GF-D8 (cell line): ENCODE results near the gene ALG12.

ENCODE experiments used
- DNase-seq: peaks from one replicate; lab custom pipeline; 2025; lab: John Stamatoyannopoulos, UW

The ALG12 gene

DNA sequence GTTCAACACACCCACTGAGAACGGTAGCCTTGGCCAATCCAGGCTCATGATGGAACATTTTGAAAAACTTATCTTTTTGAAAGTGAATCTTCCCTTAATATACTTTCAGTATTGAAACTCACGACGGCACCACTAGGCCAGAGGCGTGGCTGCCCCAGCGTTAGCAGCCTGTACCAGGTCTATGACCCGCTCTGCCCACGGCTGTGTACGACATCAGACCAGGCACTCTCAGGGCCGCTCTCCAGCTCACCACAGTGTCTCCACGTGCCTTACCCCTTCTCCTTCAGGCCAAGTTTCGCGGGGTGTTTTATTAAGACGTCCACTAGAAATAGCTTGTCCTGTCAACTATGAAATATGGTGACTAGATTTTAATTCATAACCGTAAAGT, 31.2 kb downstream of the ALG12 start:
- no peak for DNase-seq

GRCh38 chr22:49886346-49887063, 31.7 kb downstream of the ALG12 start:
- DNase-seq = no peak

GRCh38 chr22:49885881-49886280, 32.4 kb downstream of the ALG12 start:
- no peak for DNase-seq

DNA sequence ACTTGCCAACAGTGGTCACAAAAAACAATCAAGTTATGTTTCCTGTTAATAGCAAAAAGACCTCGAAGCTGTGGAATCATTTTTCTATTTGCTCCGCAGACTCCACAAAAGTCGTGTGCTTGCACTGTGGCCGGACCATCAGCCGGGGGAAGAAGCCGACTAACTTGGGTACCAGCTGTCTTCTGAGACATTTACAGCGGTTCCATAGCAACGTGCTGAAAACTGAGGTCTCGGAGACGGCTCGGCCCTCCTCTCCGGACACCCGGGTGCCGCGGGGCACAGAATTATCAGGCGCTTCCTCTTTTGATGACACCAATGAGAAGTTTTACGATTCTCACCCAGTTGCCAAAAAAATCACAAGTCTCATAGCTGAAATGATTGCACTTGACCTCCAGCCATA, 33.0 kb downstream of the ALG12 start:
- no peak for DNase-seq

DNA sequence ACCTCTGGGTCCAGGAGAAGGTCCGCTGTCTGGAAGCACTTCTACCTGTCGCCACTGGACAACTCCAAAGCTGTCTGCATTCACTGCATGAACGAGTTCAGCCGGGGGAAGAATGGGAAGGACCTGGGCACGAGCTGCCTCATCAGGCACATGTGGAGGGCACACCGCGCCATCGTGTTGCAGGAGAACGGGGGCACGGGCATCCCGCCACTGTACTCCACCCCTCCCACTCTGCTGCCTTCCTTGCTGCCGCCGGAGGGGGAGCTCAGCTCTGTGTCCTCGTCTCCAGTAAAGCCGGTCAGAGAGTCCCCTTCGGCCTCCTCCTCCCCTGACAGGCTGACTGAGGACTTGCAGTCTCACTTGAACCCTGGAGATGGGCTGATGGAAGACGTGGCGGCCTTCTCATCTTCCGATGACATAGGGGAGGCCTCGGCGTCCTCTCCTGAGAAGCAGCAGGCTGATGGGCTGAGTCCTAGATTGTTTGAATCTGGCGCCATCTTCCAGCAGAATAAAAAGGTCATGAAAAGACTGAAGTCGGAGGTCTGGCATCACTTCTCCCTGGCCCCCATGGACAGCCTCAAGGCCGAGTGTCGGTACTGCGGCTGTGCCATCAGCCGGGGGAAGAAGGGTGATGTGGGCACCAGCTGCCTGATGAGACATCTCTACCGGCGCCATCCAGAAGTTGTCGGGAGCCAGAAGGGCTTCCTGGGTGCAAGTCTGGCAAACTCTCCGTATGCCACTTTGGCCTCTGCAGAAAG, 33.6 kb downstream of the ALG12 start:
- DNase-seq = no peak

DNA sequence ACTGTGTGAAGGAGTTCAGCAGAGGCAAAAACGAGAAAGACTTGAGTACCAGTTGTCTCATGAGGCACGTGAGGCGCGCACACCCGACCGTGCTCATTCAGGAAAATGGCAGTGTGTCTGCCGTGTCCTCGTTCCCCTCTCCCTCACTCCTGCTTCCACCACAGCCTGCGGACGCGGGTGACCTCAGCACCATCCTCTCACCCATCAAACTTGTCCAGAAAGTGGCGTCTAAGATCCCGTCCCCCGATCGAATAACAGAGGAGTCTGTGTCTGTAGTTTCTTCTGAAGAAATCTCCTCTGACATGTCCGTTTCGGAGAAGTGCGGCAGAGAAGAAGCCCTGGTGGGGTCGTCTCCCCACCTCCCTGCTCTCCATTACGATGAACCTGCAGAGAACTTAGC, 34.2 kb downstream of the ALG12 start:
- DNase-seq = no peak

DNA sequence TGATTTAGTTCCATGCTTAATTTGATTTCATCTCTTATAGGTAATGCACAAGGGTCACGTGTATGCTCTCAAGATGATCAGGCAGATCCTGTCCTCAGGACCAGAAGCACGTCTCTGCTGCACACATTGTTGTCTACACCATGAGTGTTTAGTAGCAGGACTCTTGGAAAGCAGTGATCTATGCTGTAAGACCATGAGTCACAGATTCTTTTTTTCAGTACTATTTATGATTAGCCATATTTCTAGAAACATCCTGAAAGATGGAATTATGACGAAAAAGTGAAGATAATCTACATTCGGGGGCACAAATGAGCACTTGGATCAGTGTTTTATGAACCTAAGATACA, 35.0 kb downstream of the ALG12 start:
- no peak for DNase-seq

DNA sequence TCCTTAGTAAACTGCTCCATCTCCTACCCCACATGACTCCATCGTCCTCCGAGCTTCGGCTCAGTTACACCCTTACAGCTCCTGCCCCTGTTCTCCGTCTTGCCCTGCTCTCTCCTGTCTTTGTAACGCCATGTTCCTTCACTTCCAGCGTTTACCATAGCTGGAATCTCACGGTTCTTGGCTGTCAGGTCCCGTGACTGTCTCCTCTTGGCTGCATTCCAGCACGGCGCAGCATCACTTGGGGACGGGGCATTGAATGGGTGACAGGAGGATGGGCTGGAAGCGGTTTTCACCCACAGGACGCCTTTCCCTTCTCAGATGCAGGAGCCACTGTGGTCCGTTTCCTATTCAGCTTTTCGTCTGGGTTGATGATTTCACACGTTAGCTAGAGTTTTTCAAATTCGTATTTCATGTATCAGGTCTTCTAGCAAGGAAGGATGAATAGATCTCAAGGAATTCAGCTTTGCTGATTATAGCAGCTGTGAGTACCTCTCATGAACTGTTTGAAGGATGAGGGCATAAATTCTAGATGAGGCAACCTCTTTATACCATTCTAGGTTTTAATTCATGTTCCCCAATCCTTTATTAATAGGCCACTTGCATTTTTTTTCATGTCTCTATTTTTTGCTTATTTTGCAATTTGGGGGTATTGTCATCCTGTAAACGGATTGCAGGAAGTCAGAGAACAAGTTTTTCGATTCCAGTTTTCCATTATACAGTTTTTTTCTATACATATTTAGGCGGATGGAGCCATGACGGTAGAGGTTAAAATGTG, 35.5 kb downstream of the ALG12 start:
- no peak for DNase-seq

DNA sequence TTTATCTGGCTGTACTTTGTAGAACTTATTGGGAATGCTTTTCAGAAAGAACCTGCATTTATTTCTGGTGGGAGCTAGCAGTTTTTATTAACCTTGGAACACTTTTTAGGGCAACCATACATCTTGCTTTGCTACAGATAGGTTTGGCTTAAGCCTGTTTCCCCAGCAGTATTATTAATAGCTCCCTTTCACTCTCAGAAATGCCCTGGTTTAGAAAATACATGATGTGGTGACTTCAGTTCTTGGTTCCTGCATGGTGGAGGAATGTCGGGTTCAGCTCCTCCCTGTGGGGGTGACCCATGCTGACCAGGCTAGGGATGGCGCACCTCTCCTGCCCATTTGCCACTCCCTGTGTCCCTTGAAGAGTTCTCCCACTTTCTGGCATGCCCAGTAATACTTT, 36.4 kb downstream of the ALG12 start:
- DNase-seq = no peak

DNA sequence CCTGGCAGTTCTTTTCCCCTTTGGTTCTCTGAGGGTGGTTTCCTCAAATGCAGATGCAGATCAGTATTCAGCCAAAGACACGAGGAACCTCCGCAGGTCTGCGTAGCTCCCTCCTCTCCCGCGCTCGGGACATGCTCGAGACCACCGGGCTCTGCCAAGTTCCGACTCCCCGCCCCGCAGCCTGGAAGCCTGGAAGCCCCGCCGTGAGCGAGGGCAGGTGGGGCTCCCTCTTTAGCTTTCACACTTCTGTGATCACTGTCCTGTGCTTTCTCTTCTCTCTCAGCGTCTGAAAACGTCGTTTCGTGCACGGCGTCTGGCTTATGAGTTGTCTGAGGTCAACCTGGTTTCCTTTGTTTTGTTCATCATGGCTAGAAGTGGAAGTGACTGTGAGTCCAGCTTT, 38.0 kb downstream of the ALG12 start:
- DNase-seq = no peak

GRCh38 chr22:49879871-49880270, 38.4 kb downstream of the ALG12 start:
- DNase-seq = no peak

DNA sequence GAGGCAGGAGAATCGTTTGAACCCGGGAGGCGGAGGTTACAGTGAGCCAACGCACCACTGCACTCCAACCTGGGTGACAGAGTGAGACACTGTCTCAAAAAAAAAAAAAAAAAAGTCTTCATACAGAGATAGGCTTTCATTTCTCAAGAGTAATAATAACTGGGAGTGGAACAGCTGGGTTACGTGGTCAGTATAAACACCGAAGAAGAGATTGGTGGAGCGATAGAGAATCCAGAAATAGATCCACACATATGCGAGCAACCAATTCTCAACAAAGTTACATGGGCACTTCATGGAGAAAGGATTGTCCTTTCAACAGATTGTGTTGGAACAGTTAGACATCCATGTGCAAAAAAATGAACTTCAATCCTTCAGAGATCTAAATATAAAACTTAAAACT, 40.0 kb downstream of the ALG12 start:
- DNase-seq = no peak

DNA sequence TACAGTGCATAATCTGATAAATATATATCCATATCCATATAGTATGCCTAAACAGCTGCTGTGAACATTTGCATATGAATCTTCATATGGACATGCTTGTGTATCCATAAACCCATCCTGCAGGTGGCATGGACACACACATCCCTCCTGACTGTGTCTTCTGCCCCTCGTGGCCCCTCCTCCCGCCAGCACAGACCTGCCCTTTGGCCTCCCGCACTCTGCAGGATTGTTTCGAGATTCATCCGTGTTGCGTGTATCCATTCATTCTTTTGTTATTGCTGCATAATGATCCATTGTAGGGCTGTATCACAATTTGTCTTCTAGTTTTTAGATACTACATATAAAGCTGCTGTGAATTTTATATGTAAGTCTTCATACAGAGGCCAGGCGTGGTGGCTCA, 40.6 kb downstream of the ALG12 start:
- no peak for DNase-seq

DNA sequence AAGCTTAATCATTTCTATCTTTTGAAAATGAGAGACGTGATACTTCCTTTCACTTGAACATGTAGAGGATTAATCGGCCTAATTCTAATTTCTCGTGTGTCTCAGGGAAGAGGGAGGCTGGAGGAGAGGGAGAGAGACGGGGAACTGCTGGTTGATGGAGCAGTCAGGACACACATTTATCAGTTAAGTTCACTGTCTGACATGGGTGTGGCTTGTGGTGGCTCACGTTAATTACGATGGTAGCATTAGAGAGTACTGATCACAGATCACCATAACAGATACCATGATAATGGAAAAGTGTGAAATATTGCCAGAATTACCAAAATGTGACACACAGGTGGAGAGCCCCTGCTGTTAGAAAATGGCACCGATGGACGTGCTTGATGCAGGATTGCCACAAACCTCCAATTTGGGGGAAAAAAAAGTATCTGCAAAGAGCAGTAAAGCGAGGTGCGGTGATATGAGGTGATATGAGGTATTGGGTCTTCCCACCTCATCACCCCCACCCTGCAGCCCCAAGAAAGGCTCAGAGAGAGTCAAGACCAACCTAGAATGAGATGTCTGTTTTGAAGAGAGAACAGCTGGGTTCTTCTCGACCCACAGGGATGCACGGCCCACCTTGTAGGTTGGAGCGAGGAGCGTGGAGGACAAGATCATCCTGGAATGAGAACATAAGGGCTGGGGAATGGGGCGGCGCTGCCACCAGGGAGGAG, 44.9 kb downstream of the ALG12 start:
- no peak for DNase-seq

- DNase-seq = no peak
These were observed 45.9 kb downstream of the ALG12 start for GRCh38 chr22:49872347-49872746.

DNA sequence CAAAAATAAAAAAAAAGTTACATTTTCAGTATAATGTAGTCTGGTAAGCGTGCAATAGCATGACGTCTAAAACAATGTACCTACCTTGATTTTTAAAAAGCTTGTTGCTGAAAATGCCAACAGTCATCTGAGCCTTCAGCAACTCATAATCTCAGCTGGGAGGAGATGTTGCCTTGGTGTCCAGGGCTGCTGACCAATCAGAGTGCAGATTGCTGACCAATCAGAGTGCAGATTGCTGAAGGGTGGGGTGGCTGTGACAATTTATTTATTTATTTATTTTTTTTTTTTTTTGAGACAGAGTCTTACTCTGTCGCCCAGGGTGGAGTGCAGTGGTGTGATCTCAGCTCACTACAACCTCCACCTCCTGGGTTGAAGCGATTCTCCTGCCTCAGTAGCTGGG, 46.8 kb downstream of the ALG12 start:
- no peak for DNase-seq

DNA sequence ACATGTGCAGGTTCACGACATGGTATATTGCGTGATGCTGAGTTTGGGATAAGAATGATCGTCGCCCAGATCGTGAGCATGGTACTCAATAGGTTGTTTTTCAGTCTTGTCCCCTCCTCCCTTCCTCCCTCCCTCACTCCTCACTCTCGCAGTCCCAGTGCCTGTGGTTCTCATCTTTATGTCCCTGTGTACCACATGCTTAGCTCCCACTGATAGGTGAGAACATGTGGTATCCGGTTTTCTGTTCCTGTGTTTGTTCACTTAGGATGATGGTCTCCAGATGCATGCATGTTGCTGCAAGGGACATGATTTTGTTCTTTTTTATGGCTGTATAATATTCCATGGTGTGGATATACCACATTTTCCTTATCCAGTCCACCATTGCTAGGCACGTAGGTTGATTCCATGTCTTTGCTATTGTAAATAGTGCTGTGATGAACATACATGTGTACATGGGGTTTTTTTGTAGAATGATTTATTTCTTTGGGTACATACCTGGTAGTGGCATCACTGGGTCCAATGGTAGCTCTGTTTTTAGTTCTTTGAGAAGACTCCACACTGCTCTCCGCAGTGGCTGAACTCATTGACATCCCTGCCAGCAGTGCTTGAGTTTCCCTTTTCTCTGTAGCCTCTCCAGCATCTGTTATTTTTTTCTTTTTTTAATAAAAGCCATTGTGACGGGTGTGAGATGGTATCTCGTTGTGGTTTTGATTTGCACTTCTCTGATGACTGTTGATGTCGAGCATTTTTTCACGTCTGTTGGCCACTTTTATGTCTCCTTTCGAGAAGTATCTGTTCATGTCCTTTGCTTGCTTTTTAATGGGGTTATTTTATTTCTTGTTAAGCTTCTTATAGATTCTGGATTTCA, 48.2 kb downstream of the ALG12 start:
- no peak for DNase-seq

DNA sequence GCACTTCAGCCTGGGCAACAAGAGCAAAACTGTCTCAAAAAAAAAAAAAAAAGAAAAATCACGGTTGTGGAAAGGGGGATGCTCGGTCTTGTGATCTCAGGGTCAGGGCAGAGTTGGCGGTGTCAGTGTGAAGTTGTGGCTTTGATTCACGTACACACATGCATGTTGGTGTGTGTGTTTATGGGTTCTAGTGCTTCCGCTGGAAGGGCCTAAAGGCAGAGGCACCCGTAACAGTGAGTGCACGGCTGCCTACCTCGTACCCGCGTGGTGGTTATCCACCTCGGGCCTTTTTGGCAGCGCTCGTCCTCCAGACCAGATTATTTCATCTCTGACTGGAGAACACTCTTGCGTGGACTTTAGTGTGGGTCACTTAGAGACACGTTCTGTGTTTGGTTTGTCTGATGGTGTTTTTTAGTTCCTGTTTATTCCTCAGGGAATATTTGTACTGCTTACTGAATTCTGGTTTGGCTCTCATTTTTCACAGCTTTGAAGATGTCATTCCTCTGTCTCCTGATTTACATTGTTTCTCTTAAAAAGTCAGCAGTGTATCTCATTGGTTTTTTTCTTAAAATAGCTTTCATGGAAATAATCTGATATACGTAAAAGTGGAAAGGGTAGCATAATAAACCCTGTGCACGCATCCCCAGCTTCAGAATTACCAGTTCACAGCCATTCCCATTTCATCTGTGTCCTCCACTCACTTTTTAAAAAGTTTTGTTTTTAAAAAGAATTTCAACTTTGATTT, 49.0 kb downstream of the ALG12 start:
- DNase-seq = no peak

GRCh38 chr22:49867303-49868265, 50.7 kb downstream of the ALG12 start:
- no peak for DNase-seq

- no peak for DNase-seq
These were observed 51.6 kb downstream of the ALG12 start for GRCh38 chr22:49866646-49867045.
